CD1c-positive myeloid dendritic cell (primary cell): Measurements from ENCODE around the gene ADAMTS12.

Experiments
- DNase-seq: peaks from one replicate; pipeline ENCODE4 v3.0.0-alpha.2; 2016; ENCODE audit errors: extremely low spot score

Gene ADAMTS12

GRCh38 chr5:33657804-33658440 is 233.9 kb downstream of the ADAMTS12 start:
- no peak for DNase-seq

GRCh38 chr5:33657176-33657575 is 234.6 kb downstream of the ADAMTS12 start:
- DNase-seq, result no peak

- DNase-seq, result no peak
These were observed 240.9 kb downstream of the ADAMTS12 start for GRCh38 chr5:33650911-33651310.

GRCh38 chr5:33649549-33650482 is 242.0 kb downstream of the ADAMTS12 start:
- DNase-seq, result no peak

- no peak for DNase-seq
These were observed 249.9 kb downstream of the ADAMTS12 start for GRCh38 chr5:33641744-33642505.

GRCh38 chr5:33639474-33639873 is 252.3 kb downstream of the ADAMTS12 start:
- no peak for DNase-seq

- no peak for DNase-seq
These were observed 254.8 kb downstream of the ADAMTS12 start for GRCh38 chr5:33637011-33637410.

- no peak for DNase-seq
These were observed 256.2 kb downstream of the ADAMTS12 start for GRCh38 chr5:33635582-33635981.

- no peak for DNase-seq
These were observed 258.1 kb downstream of the ADAMTS12 start for GRCh38 chr5:33633699-33634098.

GRCh38 chr5:33631786-33632185 is 260.0 kb downstream of the ADAMTS12 start:
- no peak for DNase-seq

- DNase-seq, result no peak
These were observed 260.7 kb downstream of the ADAMTS12 start for GRCh38 chr5:33631139-33631538.

- no peak for DNase-seq
These were observed 261.8 kb downstream of the ADAMTS12 start for GRCh38 chr5:33629999-33630398.

- DNase-seq, result no peak
These were observed 263.0 kb downstream of the ADAMTS12 start for GRCh38 chr5:33628796-33629195.

GRCh38 chr5:33621514-33621913 is 270.3 kb downstream of the ADAMTS12 start:
- DNase-seq, result no peak

- DNase-seq, result no peak
These were observed 277.8 kb downstream of the ADAMTS12 start for GRCh38 chr5:33614039-33614438.

- no peak for DNase-seq
These were observed 279.4 kb downstream of the ADAMTS12 start for GRCh38 chr5:33612386-33612785.

- no peak for DNase-seq
These were observed 279.9 kb downstream of the ADAMTS12 start for GRCh38 chr5:33611877-33612276.

GRCh38 chr5:33608344-33609041 is 283.3 kb downstream of the ADAMTS12 start:
- DNase-seq, result no peak

- no peak for DNase-seq
These were observed 287.3 kb downstream of the ADAMTS12 start for GRCh38 chr5:33604503-33604902.

- DNase-seq, result no peak
These were observed 289.9 kb downstream of the ADAMTS12 start for GRCh38 chr5:33601881-33602280.

GRCh38 chr5:33595303-33595702 is 296.5 kb downstream of the ADAMTS12 start:
- DNase-seq, result no peak

GRCh38 chr5:33594006-33594405 is 297.8 kb downstream of the ADAMTS12 start:
- DNase-seq, result no peak
